Panc1 (cell line): ENCODE data around the gene EEIG2.

ENCODE experiments used
- CTCF ChIP-seq: fragments of 450-650 bp; IDR thresholded peaks from 2 replicates; pipeline ENCODE4 v1.5.1; 2017; ENCODE audit warnings: mild to moderate bottlenecking
- POLR2AphosphoS5 ChIP-seq: IDR thresholded peaks from 2 replicates; pipeline ENCODE4 v1.6.1; 2012; ENCODE audit warnings: mild to moderate bottlenecking, low read depth, low read length, moderate library complexity
- SIN3A ChIP-seq: IDR thresholded peaks from 2 replicates; pipeline ENCODE4 v1.6.1; 2012; ENCODE audit warnings: low read depth, mild to moderate bottlenecking, low read length, moderate library complexity, borderline replicate concordance; ENCODE audit not compliant: insufficient read depth

DNA sequence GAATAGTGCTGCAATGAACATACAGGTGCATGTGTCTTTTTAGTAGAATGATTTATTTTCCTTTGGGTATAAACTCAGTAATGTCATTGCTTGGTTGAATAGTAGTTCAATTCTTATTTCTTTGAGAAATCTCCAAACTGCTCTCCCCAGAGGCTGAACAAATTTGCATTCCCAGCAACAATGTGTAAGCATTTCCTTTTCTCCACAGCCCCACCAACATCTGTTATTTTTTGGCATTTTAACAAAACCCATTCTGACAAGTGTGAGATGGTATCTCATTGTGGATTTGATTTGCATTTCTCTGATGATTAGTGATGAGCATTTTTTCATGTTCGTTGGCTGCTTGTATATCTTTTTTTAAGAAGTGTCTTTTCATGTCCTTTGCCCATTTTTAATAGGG is 21.9 kb upstream of the EEIG2 start:
- TF ChIP-seq SIN3A (no peak), CTCF (no peak), POLR2AphosphoS5 (no peak)
